DMS53 (cell line): ENCODE data around the gene CMSS1.
"Not testable (repeated sequence)": the region's sequence is repeated elsewhere in the genome, so short reads cannot be mapped to it uniquely, and the experiment has no call there.

Source experiments
- DNase-seq: peaks from one replicate; lab custom pipeline; 2025; lab: John Stamatoyannopoulos, UW

Gene CMSS1

GRCh38 chr3:99818818-99819217 lies 1.2 kb downstream of the CMSS1 start:
- no peak for DNase-seq

- no peak for DNase-seq
These were observed 6.4 kb downstream of the CMSS1 start for GRCh38 chr3:99823723-99824711.

- DNase-seq, result no peak
These were observed 7.5 kb downstream of the CMSS1 start for GRCh38 chr3:99825004-99825640.

- DNase-seq, result no peak
These were observed 12.2 kb downstream of the CMSS1 start for GRCh38 chr3:99829844-99830243.

- DNase-seq, result no peak
These were observed 16.0 kb downstream of the CMSS1 start for GRCh38 chr3:99833617-99834205.

GRCh38 chr3:99834211-99834957 lies 16.7 kb downstream of the CMSS1 start:
- DNase-seq, result no peak

GRCh38 chr3:99836681-99837080 lies 19.0 kb downstream of the CMSS1 start:
- DNase-seq, result no peak

GRCh38 chr3:99837715-99838114 lies 20.1 kb downstream of the CMSS1 start:
- DNase-seq, result no peak

- DNase-seq, result no peak
These were observed 21.1 kb downstream of the CMSS1 start for GRCh38 chr3:99838755-99839154.

GRCh38 chr3:99839613-99840012 lies 22.0 kb downstream of the CMSS1 start:
- no peak for DNase-seq

- DNase-seq, result not testable (repeated sequence)
These were observed 24.3 kb downstream of the CMSS1 start for GRCh38 chr3:99841949-99842348.

- DNase-seq, result peak; percentile 56
These were observed 25.3 kb downstream of the CMSS1 start for GRCh38 chr3:99842826-99843589.

GRCh38 chr3:99843590-99844258 lies 26.1 kb downstream of the CMSS1 start:
- no peak for DNase-seq

GRCh38 chr3:99845331-99845730 lies 27.7 kb downstream of the CMSS1 start:
- DNase-seq, result no peak

GRCh38 chr3:99845999-99846398 lies 28.3 kb downstream of the CMSS1 start:
- DNase-seq, result no peak

- peak; percentile 9 for DNase-seq
These were observed 29.0 kb downstream of the CMSS1 start for GRCh38 chr3:99846477-99847160.

- no peak for DNase-seq
These were observed 30.8 kb downstream of the CMSS1 start for GRCh38 chr3:99848433-99848832.

- no peak for DNase-seq
These were observed 32.9 kb downstream of the CMSS1 start for GRCh38 chr3:99850608-99851007.

- no peak for DNase-seq
These were observed 34.3 kb downstream of the CMSS1 start for GRCh38 chr3:99851955-99852354.

GRCh38 chr3:99852851-99853250 lies 35.2 kb downstream of the CMSS1 start:
- DNase-seq, result no peak
